ENCODE results near the gene GTF2IRD1. TPM values are rescaled to one million over a fixed set of nuclear protein-coding genes. Genes with fewer than 3 reads are reported as not detected.
"Not testable (repeated sequence)": the region's sequence is repeated elsewhere in the genome, so short reads cannot be mapped to it uniquely, and the experiment has no call there.

The GTF2IRD1 gene
- total RNA-seq, 4 donors from 2014 or later = 3.9 to 18.1 (median 11.0) TPM

GRCh38 chr7:74623135-74623534, 169.4 kb downstream of the GTF2IRD1 start:
- no peak for TF ChIP-seq CTCF (IDR thresholded peaks at IDR 0.05)
- no peak for ATAC-seq (ENCODE audit: low FRiP score)
- no peak for DNase-seq (ENCODE audit: low spot score)

- no peak for TF ChIP-seq CTCF (IDR thresholded peaks at IDR 0.05)
- peak; percentile 74 for ATAC-seq (ENCODE audit: low FRiP score)
- no peak for DNase-seq (ENCODE audit: low spot score)
Measured at GRCh38 chr7:74625446-74625845, 171.7 kb downstream of the GTF2IRD1 start.

GRCh38 chr7:74627661-74628411, 174.1 kb downstream of the GTF2IRD1 start:
- ATAC-seq (ENCODE audit: low FRiP score) = no peak
- TF ChIP-seq CTCF (IDR thresholded peaks at IDR 0.05) = no peak

GRCh38 chr7:74632505-74632904, 178.8 kb downstream of the GTF2IRD1 start:
- TF ChIP-seq CTCF (IDR thresholded peaks at IDR 0.05) = no peak
- DNase-seq (ENCODE audit: low spot score) (no peak), ATAC-seq (ENCODE audit: low FRiP score) (no peak)

More at GRCh38 chr7:74627661-74628411, 174.1 kb downstream of the GTF2IRD1 start:
- no peak for DNase-seq (ENCODE audit: low spot score)

GRCh38 chr7:74633451-74633921, 179.8 kb downstream of the GTF2IRD1 start:
- no peak for TF ChIP-seq CTCF (IDR thresholded peaks at IDR 0.05)
- DNase-seq (ENCODE audit: low spot score) = no peak
- ATAC-seq (ENCODE audit: low FRiP score) = no peak

GRCh38 chr7:74637745-74638144, 184.0 kb downstream of the GTF2IRD1 start:
- no peak for TF ChIP-seq CTCF (IDR thresholded peaks at IDR 0.05)
- ATAC-seq (ENCODE audit: low FRiP score) (no peak), DNase-seq (ENCODE audit: low spot score) (no peak)

GRCh38 chr7:74650055-74650454, 196.3 kb downstream of the GTF2IRD1 start:
- DNase-seq (ENCODE audit: low spot score) = not testable (repeated sequence)
- peak; percentile 57 for ATAC-seq (ENCODE audit: low FRiP score)

- ATAC-seq (ENCODE audit: low FRiP score); DNase-seq (ENCODE audit: low spot score): not testable (repeated sequence)
Measured at GRCh38 chr7:74650493-74651132, 196.9 kb downstream of the GTF2IRD1 start.

GRCh38 chr7:74651133-74651504, 197.4 kb downstream of the GTF2IRD1 start:
- not testable (repeated sequence) for ATAC-seq (ENCODE audit: low FRiP score); DNase-seq (ENCODE audit: low spot score)
